Lower leg skin (tissue), 4 donors: ENCODE results near the gene MYORG. TPM values are rescaled to one million over a fixed set of nuclear protein-coding genes. Genes with fewer than 3 reads are reported as not detected.

Source experiments
- DNase-seq, 2 donors: peaks; one replicate each; pipeline ENCODE4 v3.0.0-alpha.2; 2019; ENCODE audit warnings: low spot score in 2 of 2
- H3K4me3 ChIP-seq: fragments of 200-600 bp; sonication (generic); 2 replicates; pipeline ENCODE4 v1.5.1; 2017; ENCODE audit warnings: mild to moderate bottlenecking, low read depth; ENCODE audit not compliant: poor library complexity, severe bottlenecking
- POLR2A ChIP-seq, 2 donors: fragments of 450-650 bp; IDR thresholded peaks; one replicate each; pipeline ENCODE4 v1.6.1; 2016 to 2017; ENCODE audit warnings: antibody characterized with exemption in 2 of 2, mild to moderate bottlenecking in 1 of 2, moderate library complexity in 1 of 2
- whole genome bisulfite sequencing, 2 donors: methylation state at CpG; one replicate each; pipeline ENCODE4 v1.1.5; 2018; 5-methylcytosine and 5-hydroxymethylcytosine counted together
- intact Hi-C: fragments of 100-400 bp; cut with DNase I; formaldehyde crosslinking; loops from one replicate; pipeline ENCODE4 v1.15.0; 2023; ENCODE audit warnings: low total_unique reads
- total RNA-seq, 4 donors: library from RNA; depleted of rRNA; stranded (reverse); fragments of >200 nt; gene quantifications; one replicate each; pipeline ENCODE4 v1.1.0, GENCODE V29; 2016
- TF ChIP-seq, protein P1 (sequence below), 3 donors: fragments of 450-650 bp; IDR thresholded peaks; one replicate each; pipeline ENCODE4 v1.5.1; 2016; ENCODE audit warnings: antibody characterized with exemption in 3 of 3, mild to moderate bottlenecking in 3 of 3, moderate library complexity in 2 of 3

Gene MYORG
- total RNA-seq, 4 donors from 2014 or later = 4.3 to 13.6 (median 6.1) TPM

DNA sequence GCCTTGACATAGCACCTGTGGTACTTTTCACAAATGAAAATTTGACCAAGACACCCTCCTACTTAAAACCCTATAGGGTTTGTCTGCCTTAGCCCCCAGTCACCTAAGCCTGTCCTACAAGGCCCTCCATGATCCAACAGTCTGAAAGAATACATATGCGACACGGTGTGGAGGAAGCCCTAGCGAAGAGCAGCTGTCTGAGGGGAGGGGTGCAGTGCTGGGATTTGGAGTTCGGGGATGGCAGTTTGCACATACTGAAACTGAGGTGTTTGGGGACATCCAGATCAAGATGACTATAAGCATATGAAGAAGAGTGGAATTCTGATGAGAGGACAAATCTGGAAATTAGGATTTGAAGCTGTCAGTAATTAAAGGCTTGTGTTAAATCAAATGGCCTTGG is 7.2 kb upstream of the MYORG start:
- intact Hi-C loops = no loop called here
- 85 to 87% methylated on average over 4 of the region's 4 CpGs for WGBS, 2 donors
- DNase-seq = peak in 1 of 2 donors; percentile 53
- TF ChIP-seq, protein P1, sequence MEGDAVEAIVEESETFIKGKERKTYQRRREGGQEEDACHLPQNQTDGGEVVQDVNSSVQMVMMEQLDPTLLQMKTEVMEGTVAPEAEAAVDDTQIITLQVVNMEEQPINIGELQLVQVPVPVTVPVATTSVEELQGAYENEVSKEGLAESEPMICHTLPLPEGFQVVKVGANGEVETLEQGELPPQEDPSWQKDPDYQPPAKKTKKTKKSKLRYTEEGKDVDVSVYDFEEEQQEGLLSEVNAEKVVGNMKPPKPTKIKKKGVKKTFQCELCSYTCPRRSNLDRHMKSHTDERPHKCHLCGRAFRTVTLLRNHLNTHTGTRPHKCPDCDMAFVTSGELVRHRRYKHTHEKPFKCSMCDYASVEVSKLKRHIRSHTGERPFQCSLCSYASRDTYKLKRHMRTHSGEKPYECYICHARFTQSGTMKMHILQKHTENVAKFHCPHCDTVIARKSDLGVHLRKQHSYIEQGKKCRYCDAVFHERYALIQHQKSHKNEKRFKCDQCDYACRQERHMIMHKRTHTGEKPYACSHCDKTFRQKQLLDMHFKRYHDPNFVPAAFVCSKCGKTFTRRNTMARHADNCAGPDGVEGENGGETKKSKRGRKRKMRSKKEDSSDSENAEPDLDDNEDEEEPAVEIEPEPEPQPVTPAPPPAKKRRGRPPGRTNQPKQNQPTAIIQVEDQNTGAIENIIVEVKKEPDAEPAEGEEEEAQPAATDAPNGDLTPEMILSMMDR (IDR thresholded peaks at IDR 0.05) = no peak
- no peak for TF ChIP-seq POLR2A (IDR thresholded peaks at IDR 0.05)
- no peak overlapping the region for H3K4me3 ChIP-seq

DNA sequence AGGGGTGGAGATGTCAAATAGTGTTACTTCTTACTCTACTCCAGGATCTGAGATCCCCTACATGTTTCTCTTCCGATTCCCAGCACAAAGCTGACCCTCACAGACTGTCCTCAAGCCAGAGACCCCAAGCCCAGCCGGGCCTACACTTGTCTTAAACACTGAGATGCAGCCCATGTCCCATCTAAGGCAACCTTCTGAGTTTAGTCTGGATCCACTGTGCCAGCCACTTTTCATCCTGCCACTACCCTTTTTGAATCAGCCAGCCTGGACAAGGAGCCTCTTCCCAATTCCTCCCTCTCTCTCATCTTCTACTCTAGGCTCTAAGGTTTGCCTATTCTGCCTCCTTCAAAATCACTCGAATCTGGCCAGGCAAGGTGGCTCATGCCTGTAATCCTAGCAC is 6.2 kb upstream of the MYORG start:
- DNase-seq = peak in 1 of 2 donors; percentile 52
- intact Hi-C loops = no loop called here
- H3K4me3 ChIP-seq = no peak overlapping the region
- 85 to 100% methylated on average over 3 of the region's 3 CpGs for WGBS, 2 donors
- TF ChIP-seq, protein P1 (IDR thresholded peaks at IDR 0.05) = no peak
- TF ChIP-seq POLR2A (IDR thresholded peaks at IDR 0.05) = no peak

DNA sequence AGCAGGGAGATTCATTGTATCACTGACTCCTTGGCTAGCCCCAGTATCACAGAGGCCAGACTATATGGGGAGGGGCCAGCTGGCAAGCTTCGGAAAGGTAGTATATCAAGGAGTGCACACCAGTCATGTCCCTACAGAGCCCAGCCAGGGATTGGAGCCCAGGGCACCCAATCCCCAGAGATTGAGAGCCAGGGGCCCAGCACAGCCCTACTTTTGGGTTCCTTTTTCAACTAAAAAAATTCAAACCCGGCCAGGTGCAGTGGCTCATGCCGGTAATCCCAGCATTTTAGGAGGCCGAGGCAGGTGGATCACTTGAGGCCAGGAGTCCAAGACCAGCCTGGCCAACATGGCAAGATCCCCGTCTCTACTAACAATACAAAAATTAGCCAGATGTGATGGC is 5.4 kb upstream of the MYORG start:
- TF ChIP-seq POLR2A (IDR thresholded peaks at IDR 0.05) = no peak
- TF ChIP-seq, protein P1 (IDR thresholded peaks at IDR 0.05) = no peak
- 88 to 89% methylated on average over 5 of the region's 5 CpGs for WGBS, 2 donors

DNA sequence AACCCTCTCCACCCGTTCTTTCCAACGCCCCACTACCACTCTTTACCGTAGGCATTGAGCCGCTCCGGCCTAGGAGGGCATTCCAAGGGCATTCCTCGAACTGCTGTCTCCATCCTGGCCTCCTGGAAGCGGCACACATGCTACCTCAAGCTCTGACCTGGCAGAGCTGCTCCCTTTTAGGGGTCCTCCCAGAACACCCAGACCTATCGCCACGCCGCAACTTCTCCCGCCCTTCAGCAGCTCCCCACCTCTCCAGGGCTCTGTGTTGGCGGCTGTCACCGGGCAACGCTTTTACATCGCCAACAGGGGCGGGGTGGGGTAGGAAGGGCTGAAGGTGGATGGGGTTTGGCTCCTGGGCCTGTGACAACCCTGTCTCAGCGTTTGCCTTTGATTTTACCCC is 4.6 kb upstream of the MYORG start:
- WGBS, 2 donors = 32 to 43% methylated on average over 17 of the region's 17 CpGs
- TF ChIP-seq, protein P1 (IDR thresholded peaks at IDR 0.05) = no peak
- TF ChIP-seq POLR2A (IDR thresholded peaks at IDR 0.05) = no peak
- peak in 1 of 2 donors; percentile 85 for DNase-seq
- no peak overlapping the region for H3K4me3 ChIP-seq
- intact Hi-C loops = no loop called here

More for the DNA sequence above, 5.4 kb upstream of the MYORG start:
- peak in 1 of 2 donors; percentile 70 for DNase-seq
- no peak overlapping the region for H3K4me3 ChIP-seq
- intact Hi-C loops = no loop called here

DNA sequence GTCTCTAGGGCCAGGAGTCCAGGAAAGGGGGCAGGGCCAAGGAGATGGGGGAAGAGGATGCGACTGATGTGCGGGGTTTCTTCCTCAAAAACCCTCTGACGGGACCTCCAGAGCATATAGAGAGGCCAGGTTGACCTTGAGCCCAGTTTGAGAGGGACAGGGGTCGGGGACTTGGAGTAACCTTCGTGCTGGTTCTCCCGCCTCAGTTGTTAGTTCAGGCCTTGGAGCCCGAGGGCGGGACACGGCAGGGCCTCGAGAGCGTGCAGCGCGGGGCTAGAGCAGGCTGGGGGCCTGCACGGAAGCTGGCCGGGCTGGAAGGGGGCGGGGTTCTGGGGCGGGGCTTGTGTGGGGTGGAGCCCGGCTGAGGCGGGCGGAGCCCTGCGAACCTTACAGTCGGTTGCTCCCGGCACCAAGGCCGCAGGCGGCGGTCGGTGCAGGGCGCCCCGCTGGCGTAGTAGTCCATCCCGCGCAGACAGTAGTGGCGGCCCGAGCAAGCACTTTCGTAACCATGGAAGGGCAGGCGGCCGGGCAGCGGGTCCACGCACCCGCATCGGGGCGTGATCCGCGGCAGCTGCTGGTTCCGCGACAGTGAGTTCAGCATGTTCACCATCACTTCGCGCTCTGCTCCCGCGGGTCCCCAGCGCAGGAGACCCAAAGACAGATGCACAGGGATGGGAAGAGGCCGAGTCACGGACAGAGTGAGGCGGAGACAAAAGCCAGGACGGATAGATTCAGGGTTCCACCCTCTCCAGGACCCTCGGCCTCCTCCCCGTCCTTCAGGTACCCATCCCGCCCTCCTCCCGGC is 4.0 kb upstream of the MYORG start:
- intact Hi-C loops = no loop called here
- 2 to 6% methylated on average over 36 to 54 of the region's 59 CpGs for WGBS, 2 donors
- H3K4me3 ChIP-seq = peak overlapping the region; percentile 20
- DNase-seq = peak; percentile 53 to 94
- TF ChIP-seq, protein P1 (IDR thresholded peaks at IDR 0.05) = no peak
- TF ChIP-seq POLR2A (IDR thresholded peaks at IDR 0.05) = no peak
